Activated effector memory CD4-positive, alpha-beta T cell treated with anti-CD3 and anti-CD28 coated beads, Interleukin-2, amount 50 U/mL, for 16 hours (primary cell): ENCODE measurements around the gene RAPGEF4.
A peak's percentile ranks its signal among the peaks of the same experiment; 100 is the strongest.

ENCODE experiments used
- DNase-seq: peaks from one replicate; pipeline ENCODE4 v3.0.0-alpha.2; 2020

RAPGEF4 gene

DNA sequence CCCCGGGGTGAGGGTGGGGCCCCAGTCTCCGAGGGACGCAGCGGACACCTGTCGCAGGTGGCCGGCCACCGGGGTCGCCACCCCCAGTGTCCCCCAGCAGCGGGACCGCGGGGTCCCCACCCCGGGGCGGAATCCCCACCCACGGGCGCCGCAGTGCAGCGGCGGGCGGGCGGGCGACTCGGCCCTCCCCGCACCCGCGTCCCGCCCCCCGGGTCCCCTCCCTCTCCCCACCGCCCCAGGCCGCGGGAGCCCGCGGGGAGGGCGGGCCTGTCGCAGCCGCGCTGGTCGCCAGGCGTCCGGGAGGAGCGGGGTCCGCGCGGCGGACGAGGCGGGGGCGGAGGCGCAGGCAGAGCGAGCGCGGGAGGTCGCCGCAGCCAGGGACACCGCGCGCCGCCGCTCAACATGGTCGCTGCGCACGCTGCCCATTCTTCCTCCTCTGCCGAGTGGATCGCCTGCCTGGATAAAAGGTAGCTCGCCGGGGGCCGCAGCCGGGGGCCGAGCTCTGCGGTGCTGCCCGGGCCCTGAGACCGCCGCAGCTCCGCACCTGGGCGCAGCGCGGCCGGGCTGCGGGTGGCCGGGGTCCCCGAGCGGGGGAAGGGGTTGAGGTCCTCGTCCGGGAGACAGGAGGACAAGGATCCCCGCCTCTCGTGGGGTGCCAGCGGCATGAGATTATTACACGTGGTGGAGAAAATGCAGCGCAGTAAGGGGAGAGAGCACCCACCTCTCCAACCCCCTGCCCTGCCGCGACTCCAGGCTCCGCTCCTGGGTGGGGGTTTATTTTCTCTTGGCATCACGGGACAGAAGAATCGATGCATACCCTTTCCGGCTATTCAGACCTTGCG lies at the start of gene RAPGEF4:
Gene RAPGEF4 (plus strand): TSS at position 264 of the 842 bp plus-strand sequence. CDS start 139 bp downstream, at position 403.
- DNase-seq: no peak

DNA sequence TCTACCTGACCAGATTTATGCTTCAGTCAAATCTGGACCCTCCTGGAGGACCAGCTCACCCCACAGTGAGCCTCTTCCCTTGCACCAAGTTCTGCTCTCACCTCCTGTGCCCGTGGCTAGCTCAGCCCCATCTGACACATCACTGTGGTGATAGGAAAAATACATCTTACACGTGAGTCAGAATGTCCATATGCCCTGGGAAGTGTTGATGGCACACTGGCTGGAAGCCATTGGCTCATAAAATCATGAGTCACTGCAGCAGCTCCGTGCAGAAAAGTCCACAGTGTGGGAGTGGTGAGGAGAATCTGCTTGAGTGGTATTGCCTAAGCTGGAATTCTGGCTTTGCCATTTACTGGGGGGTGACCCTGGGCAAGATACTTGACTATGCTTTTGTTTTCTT lies 42.6 kb upstream of the RAPGEF4 start:
- DNase-seq: peak; percentile 66

DNA sequence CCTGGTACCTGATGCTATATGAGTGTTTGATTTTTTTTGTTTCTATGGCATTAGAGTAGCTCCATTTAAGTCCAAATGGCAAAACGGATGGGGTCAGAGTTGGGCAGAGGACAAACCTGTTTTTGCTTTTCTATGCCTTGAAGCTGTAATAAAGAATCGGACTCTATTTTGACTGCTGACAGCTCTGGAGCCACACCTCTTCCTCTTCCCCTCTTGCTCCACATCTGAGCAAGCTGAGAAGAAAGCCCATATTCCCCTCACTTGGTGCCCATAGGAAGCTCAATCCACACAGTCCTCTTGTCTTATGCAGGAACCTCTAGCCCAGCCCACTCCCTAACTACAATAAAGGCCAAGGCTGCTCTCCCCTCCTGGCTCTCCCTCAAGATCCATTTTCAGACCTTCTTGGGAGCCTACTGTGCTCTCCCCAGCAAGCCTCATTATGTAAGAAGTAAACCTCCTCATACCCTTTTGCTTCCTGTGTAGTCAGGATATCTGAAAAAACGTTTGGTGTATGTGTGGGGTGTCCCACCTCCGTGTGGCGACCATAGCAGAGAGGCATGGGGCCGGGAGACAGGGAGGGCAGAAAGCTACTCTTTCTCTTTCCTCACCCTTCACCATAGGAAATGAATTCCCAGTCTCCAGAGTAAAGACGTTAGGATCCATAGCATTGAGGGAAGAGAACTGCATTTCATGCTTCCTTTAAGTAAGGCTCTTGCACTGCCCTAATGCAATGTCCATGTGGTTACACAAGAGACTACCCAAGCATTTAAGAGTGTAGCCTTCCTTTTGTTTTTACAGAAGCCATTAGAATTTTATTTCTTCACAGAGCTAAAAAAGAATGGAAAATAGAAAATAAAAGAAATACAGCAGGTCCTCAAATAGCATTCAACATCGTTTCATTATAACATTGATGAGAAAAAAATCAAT lies 41.9 kb upstream of the RAPGEF4 start:
- no peak for DNase-seq

DNA sequence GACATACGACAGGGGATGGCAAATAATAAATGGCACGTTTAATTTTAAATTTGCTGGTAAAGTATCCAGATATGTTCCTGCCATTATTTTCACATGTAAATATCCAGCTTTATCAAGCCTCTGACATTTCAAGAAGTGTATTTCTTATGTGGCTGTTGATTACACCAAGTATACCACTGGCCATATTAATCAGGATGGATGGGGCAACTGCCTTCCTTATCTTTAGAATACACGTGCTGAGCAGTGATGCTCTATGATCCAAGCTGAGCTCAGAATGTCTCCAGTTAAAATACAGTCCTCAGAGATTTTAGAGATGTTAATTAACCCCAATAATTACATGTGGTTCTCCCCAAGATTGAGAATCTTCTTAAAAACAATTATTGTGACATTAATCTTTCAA lies 38.3 kb upstream of the RAPGEF4 start:
- no peak for DNase-seq

DNA sequence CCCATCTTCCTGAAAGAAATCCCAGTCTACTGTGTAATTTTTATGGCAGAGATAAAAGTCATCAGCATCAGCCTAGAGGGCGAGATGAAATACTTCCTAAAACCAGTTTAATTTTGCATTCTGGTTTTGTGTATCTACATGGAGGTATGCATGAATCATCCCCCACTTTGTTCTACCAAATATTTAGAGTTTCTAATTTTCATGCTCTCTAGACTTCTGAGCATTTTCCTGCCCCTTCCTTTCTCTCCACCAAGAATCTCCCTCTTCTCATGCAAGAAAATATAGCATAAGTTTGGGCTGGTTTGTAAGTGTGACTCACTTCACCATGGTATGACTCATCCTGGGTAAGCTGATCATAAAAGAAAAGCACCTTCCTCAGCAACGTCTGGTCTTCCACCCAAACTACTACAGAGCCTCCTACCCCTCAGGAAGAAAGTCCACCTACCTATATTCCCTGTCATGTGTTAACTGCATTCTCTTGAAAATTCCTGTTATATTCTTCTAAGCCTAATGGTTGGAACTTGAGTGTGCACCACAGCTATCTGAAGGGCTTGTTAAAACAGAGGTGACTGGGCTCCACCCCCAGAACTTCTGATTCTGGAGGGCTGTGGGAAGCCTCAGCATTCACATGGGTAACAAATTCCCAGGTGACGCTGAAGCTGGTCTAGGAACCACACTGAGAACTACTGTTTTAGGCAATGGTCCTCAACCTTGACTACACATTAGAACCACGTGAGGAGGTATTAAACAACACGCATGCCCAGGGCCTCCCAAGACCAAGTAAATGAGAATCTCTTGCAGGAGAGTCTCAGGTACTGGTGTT lies 37.4 kb upstream of the RAPGEF4 start:
- no peak for DNase-seq

DNA sequence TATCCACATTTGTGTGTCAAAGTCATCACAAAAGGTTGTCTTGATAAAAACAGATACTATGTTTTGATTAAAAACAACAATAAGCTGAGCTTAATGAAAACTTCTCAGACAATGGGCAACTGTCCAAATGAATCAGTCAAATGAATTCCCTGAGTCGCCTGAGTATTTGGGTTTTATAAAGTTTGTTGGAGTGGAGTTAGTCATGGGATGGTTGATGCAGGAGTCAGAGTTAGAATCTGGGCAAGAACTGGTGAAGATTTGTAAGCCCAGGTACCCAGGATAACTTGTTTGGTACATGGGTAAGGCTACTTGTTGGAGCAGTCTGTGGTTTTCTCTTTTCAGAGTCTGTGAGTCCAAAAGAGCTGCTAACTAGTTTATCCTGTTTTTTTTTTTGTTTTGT lies 34.4 kb upstream of the RAPGEF4 start:
- DNase-seq: no peak

DNA sequence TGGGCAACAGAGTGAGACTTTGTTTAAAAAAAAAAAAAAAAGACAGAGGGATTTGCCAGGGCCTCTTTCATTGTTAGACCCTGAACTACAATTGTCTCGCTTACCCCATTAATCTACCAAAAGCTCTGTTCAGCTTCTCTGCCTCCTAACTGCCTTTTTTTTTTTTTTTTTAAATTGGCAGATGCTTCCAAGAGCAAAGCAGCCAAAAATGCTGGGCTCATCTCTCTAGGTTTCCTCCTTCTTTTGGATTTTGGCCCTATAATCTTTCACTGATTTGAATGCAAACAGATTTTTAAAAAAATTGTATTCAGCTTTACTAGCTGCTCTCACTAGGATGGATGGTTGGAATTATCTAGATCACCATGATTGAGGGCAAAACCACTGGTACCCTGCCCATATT lies 33.2 kb upstream of the RAPGEF4 start:
- DNase-seq: no peak

DNA sequence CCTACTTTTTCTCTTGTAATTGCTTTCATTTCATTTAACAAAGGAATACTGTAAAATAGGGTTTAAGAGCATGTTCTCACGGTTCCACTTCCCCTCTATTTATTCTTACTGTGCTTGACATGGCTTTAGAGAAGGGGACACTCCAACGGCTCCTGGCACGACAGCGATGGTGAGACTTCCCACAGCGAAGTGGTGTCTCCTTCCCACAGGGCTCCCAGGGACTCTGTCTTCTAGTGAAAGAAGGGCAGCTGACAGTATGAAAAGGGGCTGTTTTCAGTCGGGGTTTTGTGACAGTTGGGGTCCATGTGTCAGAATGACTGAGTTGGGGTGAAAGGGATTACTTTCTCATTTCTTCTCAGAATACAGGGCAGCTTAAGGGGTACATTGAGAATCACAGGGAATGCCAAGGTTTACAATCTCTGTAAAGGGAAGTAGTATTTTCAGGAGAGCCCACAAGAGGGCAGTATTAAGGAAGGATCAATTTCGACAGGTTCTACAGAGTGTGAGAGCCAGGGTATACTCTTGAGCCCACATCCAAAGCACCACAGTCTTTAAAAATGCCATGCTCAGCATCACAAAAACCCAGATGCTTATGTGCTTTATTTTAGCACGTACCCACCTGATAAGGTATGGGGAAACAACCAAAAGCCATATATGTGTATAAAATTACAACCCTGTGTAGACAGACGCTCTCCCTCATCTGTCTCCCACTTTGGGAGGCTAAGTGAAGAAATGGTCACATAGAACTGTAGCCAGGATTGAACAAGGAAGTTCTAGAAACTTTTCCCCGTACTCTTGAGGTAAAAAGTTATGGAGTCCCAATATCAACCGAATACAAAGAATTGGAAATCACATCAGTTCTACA lies 31.3 kb upstream of the RAPGEF4 start:
- DNase-seq: no peak

DNA sequence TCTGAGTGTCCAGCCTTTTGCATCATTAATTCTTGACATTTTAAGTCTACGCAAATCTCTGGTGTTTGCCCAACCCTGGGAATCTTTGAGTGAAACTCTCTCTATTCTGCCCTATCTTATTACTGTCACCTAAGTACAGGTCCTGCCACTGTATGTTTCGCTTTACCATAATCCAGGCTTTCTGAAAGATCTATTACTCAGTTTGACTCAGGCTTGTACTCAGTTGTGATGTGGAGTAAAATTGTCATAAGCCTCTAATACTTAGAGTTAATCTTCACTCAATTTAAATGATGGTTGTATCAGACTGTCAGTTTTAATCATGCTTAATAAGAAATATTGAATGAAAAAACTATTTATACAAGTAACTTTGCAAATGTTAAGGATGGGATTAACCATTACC lies 30.3 kb upstream of the RAPGEF4 start:
- DNase-seq: no peak

DNA sequence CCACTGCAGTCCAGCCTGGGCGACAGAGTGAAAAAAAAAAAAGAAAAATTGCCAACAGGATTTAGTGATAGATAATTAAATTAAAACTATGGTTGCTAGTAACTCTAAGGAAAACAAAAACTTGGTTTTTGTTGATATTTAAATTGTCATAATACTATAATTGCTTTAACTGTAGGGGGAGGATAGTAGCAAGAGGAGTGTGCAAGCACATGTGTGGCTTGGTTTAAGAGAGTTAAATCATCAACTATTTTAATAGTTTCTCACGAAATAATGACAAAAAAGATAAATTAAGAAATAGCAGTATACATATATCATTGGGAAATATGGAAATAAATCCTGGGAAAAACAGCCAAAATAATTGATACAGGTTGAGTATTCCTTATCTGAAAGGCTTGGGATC lies 27.4 kb upstream of the RAPGEF4 start:
- DNase-seq: no peak

DNA sequence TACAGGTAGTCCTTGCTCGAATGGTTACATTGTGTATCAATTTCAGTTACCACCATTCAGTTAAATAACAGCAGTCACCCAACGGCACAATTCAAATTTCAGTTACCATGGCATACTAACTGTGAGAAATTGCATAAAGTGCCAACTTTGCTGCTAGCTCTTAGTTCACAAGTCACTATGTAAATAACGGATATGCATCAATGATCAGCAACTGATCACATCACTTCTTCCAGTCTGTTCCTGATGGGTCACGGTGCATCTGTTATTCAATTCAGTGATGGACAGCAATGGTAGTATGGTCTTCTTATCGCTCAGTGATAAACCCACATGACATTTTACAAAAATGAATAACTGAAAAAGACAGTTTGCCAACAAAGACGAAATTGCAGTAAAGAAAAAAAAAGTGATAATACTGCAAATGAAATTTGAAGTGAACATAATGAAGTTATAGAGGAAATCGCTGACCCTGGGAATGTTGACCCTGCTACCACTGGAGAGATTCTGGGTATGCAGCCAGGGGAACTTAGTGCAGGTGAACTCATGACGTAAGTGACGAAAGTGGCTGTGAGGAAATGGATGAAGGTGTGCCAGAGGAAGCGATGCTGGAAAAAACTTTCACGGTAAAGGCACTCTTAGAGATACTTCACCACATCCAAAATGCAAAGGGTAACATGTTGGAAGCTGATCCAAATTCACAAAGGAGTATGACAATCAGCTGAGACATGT lies 25.9 kb upstream of the RAPGEF4 start:
- DNase-seq: no peak

DNA sequence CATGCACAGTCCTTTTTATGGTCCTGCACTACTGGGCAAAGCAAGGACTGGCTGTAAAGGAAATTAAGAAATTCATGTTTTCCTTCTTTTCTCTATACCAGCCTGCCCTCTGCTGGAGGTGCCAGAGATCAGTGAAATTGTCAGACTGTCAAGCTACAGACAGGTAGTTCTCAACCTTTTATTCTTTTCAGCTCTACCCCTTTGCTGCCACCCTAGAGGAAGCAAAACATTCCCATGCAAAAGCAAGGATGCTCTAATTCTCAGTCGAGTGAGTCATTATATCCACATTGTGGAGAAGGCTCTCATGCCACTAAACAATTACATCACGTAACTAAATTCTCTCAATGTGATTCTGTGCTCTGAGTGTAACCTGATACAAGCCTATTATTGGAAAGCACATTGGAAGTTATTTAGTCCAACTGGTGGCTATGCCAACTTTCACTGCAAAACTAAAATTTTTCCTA lies 25.0 kb upstream of the RAPGEF4 start:
- peak; percentile 67 for DNase-seq

DNA sequence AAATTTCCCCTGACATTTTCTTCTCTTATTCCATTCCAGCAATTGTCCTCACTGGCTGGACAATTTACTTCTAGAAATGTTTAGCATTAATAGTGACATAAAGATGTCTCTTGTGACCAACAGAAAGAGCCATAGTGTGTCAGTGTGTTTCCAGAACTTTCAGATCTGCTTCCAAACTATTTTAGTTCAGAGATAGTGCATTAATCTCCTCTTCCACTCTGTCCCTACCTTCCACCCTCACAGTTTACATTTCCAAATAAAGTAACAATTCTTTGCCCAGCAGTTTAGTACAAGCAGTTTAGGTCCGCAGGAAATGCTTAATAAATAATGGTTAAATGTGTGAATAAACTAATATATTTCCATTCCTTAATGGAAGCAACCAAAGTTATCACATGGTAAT lies 24.5 kb upstream of the RAPGEF4 start:
- no peak for DNase-seq

DNA sequence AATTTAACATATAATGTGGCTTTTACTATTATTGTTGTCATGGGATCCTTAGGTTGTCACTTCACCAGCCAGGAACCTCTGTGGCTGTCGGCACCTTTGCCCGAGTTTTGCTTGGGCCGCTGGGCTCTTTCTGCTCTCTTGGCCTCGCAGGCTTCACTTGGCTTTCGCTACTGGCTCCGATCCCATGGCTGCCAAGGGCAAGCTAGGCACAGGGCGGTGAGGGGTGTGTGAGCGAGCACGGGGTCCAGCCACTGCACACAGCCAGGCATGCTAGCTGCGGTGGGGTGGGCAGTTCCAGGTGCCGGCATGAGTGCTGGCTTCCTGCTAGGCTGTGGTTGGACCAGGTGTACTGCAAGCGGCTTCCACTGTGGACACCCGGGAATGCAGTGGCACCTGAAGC lies 23.4 kb upstream of the RAPGEF4 start:
- DNase-seq: no peak

DNA sequence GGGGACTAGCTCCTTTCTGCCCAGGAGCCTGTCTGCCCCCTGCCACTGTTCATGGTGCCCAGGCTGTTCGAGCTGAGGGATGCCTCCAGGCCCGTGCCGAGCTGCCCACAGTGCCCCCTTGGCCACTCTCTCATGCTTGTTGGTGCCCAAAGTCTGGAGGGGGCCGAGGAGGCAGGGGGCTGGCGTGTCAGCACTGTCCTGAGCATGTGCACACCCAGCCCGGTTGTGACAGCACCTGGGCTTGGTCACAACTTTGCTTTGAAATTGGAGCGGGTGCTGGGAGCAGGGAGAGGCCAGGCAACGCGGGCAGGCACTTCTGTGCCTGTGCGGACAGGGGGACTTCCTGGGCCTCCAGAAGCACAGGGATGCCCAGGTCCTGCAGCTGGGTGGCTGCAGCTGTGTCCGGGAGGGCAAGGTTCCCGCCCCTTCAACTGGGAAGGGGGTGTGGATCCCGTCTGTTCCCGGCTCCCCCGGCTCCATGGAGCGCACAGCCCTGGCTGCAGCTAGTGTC lies 22.2 kb upstream of the RAPGEF4 start:
- no peak for DNase-seq

DNA sequence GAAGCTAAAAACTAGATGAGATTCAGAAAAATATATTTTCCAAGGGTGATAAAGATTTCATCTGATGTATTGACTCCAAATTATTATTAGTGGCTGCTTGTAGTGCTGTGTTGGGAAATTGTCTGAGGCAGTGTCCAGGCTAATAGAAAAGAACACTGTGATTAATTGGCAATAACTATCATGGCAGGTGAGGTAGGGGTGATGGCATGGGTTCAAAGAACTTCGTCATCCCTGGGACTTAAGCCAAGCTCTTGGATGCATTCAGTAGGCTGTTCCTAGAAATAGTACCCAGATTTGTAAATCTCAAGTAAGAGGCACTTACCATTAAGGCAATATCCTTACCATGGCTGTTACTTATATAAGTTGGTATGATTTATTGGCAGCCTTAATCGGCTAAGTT lies 13.2 kb upstream of the RAPGEF4 start:
- DNase-seq: no peak

DNA sequence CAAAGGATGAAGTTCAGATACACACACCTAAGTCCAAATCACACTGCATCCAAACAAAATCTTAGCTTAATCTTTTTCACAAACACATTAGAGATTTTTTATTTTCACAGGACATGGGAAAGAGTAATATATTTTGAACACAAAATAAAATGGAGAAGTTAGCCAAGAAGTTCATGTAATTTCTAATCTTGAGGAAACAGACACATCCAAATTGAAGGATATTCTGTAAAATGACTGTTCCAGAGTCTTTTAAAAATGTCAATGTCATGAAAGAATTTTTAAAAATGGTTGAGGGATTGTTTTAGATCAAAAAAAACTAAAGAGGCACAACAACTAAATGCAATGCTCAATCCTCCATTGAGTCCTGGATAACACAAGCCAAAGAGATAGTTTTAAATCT lies 12.4 kb upstream of the RAPGEF4 start:
- no peak for DNase-seq

DNA sequence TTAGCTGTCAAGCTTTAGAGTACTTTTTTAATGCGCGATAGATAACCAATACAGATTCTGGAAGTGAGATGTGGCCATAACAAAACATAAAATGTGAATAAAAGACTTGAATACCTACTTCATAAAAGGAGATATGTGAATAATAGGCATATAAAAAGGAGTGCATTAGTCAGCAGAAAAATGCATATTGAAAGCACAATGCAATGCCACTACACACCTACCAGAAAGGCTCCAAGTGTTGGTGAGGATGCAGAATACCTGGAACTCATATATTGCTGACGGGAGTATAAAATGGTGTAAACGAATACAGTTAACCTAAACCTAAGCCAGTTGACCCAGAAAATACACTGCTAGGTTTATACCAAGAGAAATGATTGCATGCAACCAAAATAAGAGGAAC lies 10.9 kb upstream of the RAPGEF4 start:
- no peak for DNase-seq

DNA sequence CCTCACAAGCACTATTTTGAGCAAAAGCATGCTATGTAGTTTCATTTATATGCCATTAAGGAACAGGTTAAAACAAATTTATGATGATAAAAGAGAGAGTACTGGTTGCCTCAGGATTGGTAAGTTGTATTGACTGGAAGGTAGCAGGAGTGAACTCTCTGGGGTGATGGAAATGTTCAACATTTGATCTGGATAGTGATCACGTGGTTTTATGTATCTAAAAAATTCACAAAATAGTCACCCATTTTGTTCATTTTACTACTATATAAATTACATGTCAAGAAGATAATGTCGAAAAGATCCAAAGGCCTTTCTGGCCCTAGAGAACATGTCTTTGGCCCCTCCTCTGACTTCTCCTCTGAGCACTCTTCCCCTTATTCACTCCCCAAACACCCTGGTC lies 10.4 kb upstream of the RAPGEF4 start:
- DNase-seq: no peak

DNA sequence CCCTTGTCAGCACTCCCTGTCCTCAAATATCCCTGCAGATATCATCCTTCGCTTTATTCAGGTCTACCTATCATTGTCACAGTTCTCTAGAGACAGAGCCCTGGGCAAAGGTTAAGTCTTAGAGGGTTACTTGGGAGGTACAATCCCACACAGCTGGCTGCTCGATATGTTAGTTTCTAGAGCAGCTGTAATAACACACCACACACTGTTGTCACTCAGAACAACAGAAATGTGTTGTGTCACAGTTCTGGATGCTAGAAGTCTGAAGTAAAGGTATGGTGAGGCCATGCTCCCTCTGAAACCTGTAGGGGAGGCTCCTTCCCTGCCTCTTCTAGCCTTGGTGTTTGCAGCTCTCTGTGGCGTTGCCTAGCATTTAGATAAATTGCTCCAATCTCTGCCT lies 9.9 kb upstream of the RAPGEF4 start:
- no peak for DNase-seq

DNA sequence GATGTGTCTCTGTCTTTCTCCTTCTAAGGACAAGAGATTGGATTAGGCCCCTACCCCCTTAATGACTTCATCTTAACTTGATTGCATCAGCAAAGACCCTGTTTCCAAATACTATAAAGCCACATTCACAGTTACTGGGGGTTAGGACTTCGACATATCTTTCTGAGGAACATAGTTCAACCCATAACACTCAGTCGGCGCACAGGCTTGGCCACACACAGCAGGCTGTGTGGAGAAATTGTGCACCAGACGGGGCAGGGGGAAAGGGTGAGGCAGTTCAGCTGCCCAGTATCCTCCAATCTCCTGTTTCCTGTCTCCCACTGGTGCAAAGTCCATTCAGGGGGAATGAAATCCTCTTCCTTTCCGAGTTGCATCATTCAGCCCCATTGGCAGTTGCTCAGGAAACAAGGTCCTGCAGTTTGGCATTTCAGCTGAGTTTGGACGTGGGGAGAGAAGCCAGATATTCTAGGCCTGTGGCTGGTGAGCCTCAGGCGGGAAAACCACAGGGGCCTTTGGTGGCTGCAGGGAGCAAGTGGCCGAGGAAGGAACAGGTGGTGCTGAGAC lies 9.4 kb upstream of the RAPGEF4 start:
- DNase-seq: no peak
